GM11168 (cell line): Measurements from ENCODE around the gene ZNF155.
"Not testable (repeated sequence)": the region's sequence is repeated elsewhere in the genome, so short reads cannot be mapped to it uniquely, and the experiment has no call there.

Source experiments
- in situ Hi-C: fragments of 300-500 bp; cut with MboI; formaldehyde crosslinking; loops from one replicate; pipeline ENCODE4 v1.12.0; 2022; ENCODE audit warnings: low sequenced_read_pairs; ENCODE audit not compliant: unreplicated experiment

ZNF155 gene

GRCh38 chr19:43983912-43984686 is at the start of gene ZNF155:
TSS of gene ZNF155 (plus strand) at chr19:43984188. CDS start at chr19:43988544, 4,356 bp downstream.
- in situ Hi-C loops: no loop called here

GRCh38 chr19:43934985-43935708 is 48.8 kb upstream of the ZNF155 start, which contains the start of gene ZNF45:
TSS of gene ZNF45 (minus strand) at chr19:43935282. CDS start at chr19:43922185, 13,097 bp downstream.
- in situ Hi-C loops: no loop called here

- in situ Hi-C loops: no loop called here
Observed at GRCh38 chr19:43936188-43936587, 47.8 kb upstream of the ZNF155 start.

- in situ Hi-C loops: no loop called here
Observed at GRCh38 chr19:43939557-43940260, 44.3 kb upstream of the ZNF155 start.

GRCh38 chr19:43940719-43941118 is 43.3 kb upstream of the ZNF155 start:
- in situ Hi-C loops: no loop called here

GRCh38 chr19:43941209-43941608 is 42.8 kb upstream of the ZNF155 start:
- in situ Hi-C loops: no loop called here

- in situ Hi-C loops: not testable (repeated sequence)
Observed at GRCh38 chr19:43947412-43947811, 36.6 kb upstream of the ZNF155 start.

GRCh38 chr19:43949803-43950202 is 34.2 kb upstream of the ZNF155 start:
- in situ Hi-C loops: not testable (repeated sequence)

- in situ Hi-C loops: no loop called here
Observed at GRCh38 chr19:43950834-43951645, 32.9 kb upstream of the ZNF155 start, which contains the start of gene ZNF221. TSS of gene ZNF221 (plus strand) at chr19:43951228. CDS start at chr19:43962727, 11,499 bp downstream.

GRCh38 chr19:43956827-43957226 is 27.2 kb upstream of the ZNF155 start:
- in situ Hi-C loops: no loop called here

GRCh38 chr19:43957891-43958290 is 26.1 kb upstream of the ZNF155 start:
- in situ Hi-C loops: no loop called here

GRCh38 chr19:43960411-43960810 is 23.6 kb upstream of the ZNF155 start:
- in situ Hi-C loops: no loop called here

GRCh38 chr19:43966079-43966694 is 17.8 kb upstream of the ZNF155 start:
- in situ Hi-C loops: no loop called here

- in situ Hi-C loops: no loop called here
Observed at GRCh38 chr19:43976732-43977131, 7.3 kb upstream of the ZNF155 start.

GRCh38 chr19:43983544-43983911 is 460 bp upstream of the ZNF155 start:
- in situ Hi-C loops: no loop called here

GRCh38 chr19:43984687-43985000 is 656 bp downstream of the ZNF155 start:
- in situ Hi-C loops: no loop called here

- in situ Hi-C loops: no loop called here
Observed at GRCh38 chr19:43997631-43998290, 13.8 kb downstream of the ZNF155 start.

GRCh38 chr19:44002212-44002565 is 18.2 kb downstream of the ZNF155 start:
- in situ Hi-C loops: no loop called here
